ENCODE data around the gene CCDC6.
A peak's percentile ranks its signal among the peaks of the same experiment; 100 is the strongest.

The CCDC6 gene

GRCh38 chr10:59844436-59844835, 61.9 kb downstream of the CCDC6 start:
- DNase-seq, result no peak

GRCh38 chr10:59843748-59844147, 62.6 kb downstream of the CCDC6 start:
- no peak for DNase-seq

- DNase-seq, result no peak
Measured at GRCh38 chr10:59839576-59839975, 66.8 kb downstream of the CCDC6 start.

GRCh38 chr10:59838085-59838789, 68.1 kb downstream of the CCDC6 start:
- no peak for DNase-seq

GRCh38 chr10:59833810-59834209, 72.5 kb downstream of the CCDC6 start:
- no peak for DNase-seq

GRCh38 chr10:59832506-59832905, 73.8 kb downstream of the CCDC6 start:
- DNase-seq, result no peak

GRCh38 chr10:59831658-59832503, 74.5 kb downstream of the CCDC6 start:
- no peak for DNase-seq

GRCh38 chr10:59830601-59831259, 75.6 kb downstream of the CCDC6 start:
- no peak for DNase-seq

- no peak for DNase-seq
Measured at GRCh38 chr10:59829601-59830000, 76.8 kb downstream of the CCDC6 start.

- DNase-seq, result no peak
Measured at GRCh38 chr10:59829024-59829423, 77.3 kb downstream of the CCDC6 start.

GRCh38 chr10:59825932-59826331, 80.4 kb downstream of the CCDC6 start:
- no peak for DNase-seq

- no peak for DNase-seq
Measured at GRCh38 chr10:59823751-59824150, 82.6 kb downstream of the CCDC6 start.

GRCh38 chr10:59823111-59823510, 83.2 kb downstream of the CCDC6 start:
- no peak for DNase-seq

- DNase-seq, result no peak
Measured at GRCh38 chr10:59820471-59820870, 85.9 kb downstream of the CCDC6 start.

GRCh38 chr10:59819683-59820082, 86.7 kb downstream of the CCDC6 start:
- DNase-seq, result no peak

- no peak for DNase-seq
Measured at GRCh38 chr10:59819265-59819664, 87.1 kb downstream of the CCDC6 start.

GRCh38 chr10:59817773-59818172, 88.6 kb downstream of the CCDC6 start:
- DNase-seq, result no peak

GRCh38 chr10:59814878-59815277, 91.5 kb downstream of the CCDC6 start:
- DNase-seq, result no peak

GRCh38 chr10:59812519-59813122, 93.7 kb downstream of the CCDC6 start:
- DNase-seq, result no peak

GRCh38 chr10:59809644-59809974, 96.7 kb downstream of the CCDC6 start:
- DNase-seq, result no peak

- peak; percentile 28 for DNase-seq
Measured at GRCh38 chr10:59808896-59809643, 97.3 kb downstream of the CCDC6 start.
